OCI-LY3 (cell line): Measurements from ENCODE around the gene PRKD3.

ENCODE experiments used
- H2AFZ ChIP-seq: fragments of 200-600, 300-600 bp; shearing (Covaris generic); 2 replicates; pipeline ENCODE4 v1.6.0; 2014; ENCODE audit warnings: antibody characterized with exemption, low read depth, low read length
- H3K27ac ChIP-seq: fragments of 200-600, 300-600 bp; sonication (generic); 2 replicates; pipeline ENCODE4 v1.5.1; 2014; ENCODE audit warnings: mild to moderate bottlenecking, low read length, moderate library complexity, mixed read lengths
- H3K27me3 ChIP-seq: fragments of 200-600, 300-600 bp; sonication (generic); 2 replicates; pipeline ENCODE4 v1.6.1; 2014; ENCODE audit warnings: low read depth, low read length, mixed read lengths
- H3K36me3 ChIP-seq: fragments of 200-600, 300-600 bp; sonication (generic); replicated peaks from 2 replicates; pipeline ENCODE3; 2014; ENCODE audit warnings: low read depth, low read length, mixed read lengths
- H3K4me1 ChIP-seq: fragments of 300-600, 200-600 bp; sonication (generic); 2 replicates; pipeline ENCODE4 v1.6.1; 2014; ENCODE audit warnings: low read length, mixed read lengths
- H3K4me2 ChIP-seq: fragments of 200-600, 300-600 bp; sonication (generic); 2 replicates; pipeline ENCODE4 v1.6.1; 2014; ENCODE audit warnings: low read length, mixed read lengths
- H3K4me3 ChIP-seq: fragments of 300-600, 200-600 bp; sonication (generic); 2 replicates; pipeline ENCODE4 v1.5.1; 2014; ENCODE audit warnings: antibody characterized with exemption, mild to moderate bottlenecking, low read length, moderate library complexity
- H3K79me2 ChIP-seq: fragments of 300-600, 200-600 bp; shearing (Covaris generic); 2 replicates; pipeline ENCODE4 v1.6.1; 2014; ENCODE audit warnings: mild to moderate bottlenecking, low read length, mixed read lengths
- H3K9ac ChIP-seq: fragments of 300-600, 200-600 bp; shearing (Covaris generic); 2 replicates; pipeline ENCODE4 v1.6.0; 2014; ENCODE audit warnings: mild to moderate bottlenecking, low read length, moderate library complexity
- H3K9me3 ChIP-seq: fragments of 200-600, 300-600 bp; shearing (Covaris generic); 2 replicates; pipeline ENCODE4 v1.6.1; 2014; ENCODE audit warnings: low read length, mixed read lengths; ENCODE audit not compliant: insufficient read depth
- H4K20me1 ChIP-seq: fragments of 200-600, 300-600 bp; sonication (generic); 2 replicates; pipeline ENCODE4 v1.6.1; 2016; ENCODE audit warnings: low read length, mixed read lengths; ENCODE audit not compliant: insufficient read depth
- EZH2phosphoT487 ChIP-seq: fragments of 200-600 bp; shearing (Covaris generic); IDR thresholded peaks from 2 replicates; pipeline ENCODE4 v1.6.1; 2018; ENCODE audit warnings: antibody characterized with exemption, mixed run types, low read depth
- TF ChIP-seq, protein P1 (sequence below): fragments of 200-600, 300-600 bp; sonication (generic); IDR thresholded peaks from 2 replicates; pipeline ENCODE4 v1.5.1; 2014; ENCODE audit warnings: antibody characterized with exemption, low read length, low read depth

Gene PRKD3

DNA sequence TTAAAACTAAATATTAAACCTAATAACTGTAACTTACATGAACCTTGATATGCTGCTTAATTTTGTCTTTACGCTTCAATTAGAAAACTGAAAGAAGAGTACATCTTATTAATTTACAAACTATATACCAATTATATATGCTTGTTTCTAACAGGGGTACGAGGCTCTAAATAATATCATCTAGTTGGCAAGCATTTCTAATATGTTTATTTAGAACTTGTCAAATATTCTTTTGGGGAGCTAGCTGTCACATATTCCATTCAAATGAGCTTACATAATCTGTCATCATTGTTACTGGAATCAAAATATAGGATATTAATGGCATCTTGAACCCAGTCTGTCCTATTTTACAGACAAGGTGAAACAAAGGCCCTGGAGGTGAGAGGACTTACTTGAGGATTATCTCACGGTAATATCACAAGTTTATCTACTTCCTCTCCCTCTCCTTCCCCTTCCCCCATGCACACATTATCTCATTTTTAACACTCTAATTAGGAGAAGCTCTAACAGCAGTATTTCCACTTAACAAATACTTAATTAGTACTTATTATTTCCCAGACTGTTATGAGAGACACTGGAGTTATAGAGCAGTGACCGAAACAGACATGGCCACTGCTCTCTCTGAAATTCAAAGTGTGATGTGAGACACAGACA, 3.5 kb downstream of the PRKD3 start:
- Histone ChIP-seq H3K4me1 (peaks cover 75% of the 10 kb centered on the region), H3K4me3 (peak overlapping the region; percentile 18; the same call in 1 of the 2 replicates), H4K20me1 (peaks cover 50% of the 10 kb centered on the region), H3K9ac (no peak overlapping the region), H3K9me3 (no peaks in the 10 kb centered on the region), H3K27ac (no peak overlapping the region), H3K36me3 (peaks cover 8% of the 10 kb centered on the region), H3K27me3 (no peaks in the 10 kb centered on the region), H3K79me2 (peaks cover 73% of the 10 kb centered on the region), H2AFZ (no peak overlapping the region), H3K4me2 (peak overlapping the region; percentile 95)
- TF ChIP-seq, protein P1, sequence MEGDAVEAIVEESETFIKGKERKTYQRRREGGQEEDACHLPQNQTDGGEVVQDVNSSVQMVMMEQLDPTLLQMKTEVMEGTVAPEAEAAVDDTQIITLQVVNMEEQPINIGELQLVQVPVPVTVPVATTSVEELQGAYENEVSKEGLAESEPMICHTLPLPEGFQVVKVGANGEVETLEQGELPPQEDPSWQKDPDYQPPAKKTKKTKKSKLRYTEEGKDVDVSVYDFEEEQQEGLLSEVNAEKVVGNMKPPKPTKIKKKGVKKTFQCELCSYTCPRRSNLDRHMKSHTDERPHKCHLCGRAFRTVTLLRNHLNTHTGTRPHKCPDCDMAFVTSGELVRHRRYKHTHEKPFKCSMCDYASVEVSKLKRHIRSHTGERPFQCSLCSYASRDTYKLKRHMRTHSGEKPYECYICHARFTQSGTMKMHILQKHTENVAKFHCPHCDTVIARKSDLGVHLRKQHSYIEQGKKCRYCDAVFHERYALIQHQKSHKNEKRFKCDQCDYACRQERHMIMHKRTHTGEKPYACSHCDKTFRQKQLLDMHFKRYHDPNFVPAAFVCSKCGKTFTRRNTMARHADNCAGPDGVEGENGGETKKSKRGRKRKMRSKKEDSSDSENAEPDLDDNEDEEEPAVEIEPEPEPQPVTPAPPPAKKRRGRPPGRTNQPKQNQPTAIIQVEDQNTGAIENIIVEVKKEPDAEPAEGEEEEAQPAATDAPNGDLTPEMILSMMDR, result no peak
- TF ChIP-seq EZH2phosphoT487, result no peak

DNA sequence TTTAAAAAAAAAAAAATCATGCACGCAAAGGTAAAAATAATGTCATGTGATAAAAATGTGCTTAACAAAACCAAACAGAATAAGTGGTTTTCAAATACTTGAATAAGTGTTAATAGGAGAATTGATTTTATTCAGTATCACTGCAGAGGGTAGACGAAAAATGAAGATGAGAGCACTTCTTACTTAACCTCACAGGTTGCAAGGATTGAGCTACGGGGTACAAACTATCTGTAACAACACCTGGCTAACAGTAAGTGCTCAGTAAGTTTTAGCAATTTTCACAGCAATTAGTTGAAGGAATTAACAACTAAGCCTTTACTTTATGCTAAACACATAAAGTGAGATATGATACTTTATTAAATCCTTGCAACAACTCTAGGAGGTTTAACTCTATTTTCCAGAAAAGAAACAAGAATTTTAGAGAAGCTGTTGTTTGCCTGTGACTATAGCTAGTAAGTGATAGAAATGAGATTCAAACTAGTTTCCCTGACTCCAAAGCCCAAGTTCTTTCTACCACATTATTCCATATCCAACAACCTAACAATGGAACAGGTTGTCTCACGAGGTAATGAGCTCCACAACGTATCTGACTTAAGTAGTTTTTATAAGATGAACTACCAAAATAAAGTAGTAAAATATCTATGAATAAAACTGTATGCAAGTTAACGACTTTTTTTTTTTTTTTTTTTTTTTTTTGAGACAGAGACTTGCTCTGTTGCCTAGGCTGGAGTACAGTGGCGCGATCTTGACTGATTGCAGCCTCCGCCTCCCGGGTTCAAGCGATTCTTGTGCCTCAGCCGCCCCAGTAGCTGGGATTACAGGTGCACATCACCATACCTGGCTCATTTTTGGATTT, 4.7 kb downstream of the PRKD3 start:
- H3K4me2 ChIP-seq, result peak overlapping the region; percentile 63
- peaks cover 71% of the 10 kb centered on the region for H3K4me1 ChIP-seq
- no peaks in the 10 kb centered on the region for H3K9me3 ChIP-seq
- H3K27ac ChIP-seq, result no peak overlapping the region
- no peaks in the 10 kb centered on the region for H3K27me3 ChIP-seq
- H4K20me1 ChIP-seq, result peaks cover 50% of the 10 kb centered on the region
- peaks cover 85% of the 10 kb centered on the region for H3K79me2 ChIP-seq
- TF ChIP-seq EZH2phosphoT487, result no peak
- TF ChIP-seq, protein P1, result no peak
- H3K36me3 ChIP-seq, result peaks cover 14% of the 10 kb centered on the region
- H3K4me3 ChIP-seq, result peak overlapping the region; percentile 52
- no peak overlapping the region for H3K9ac ChIP-seq
- H2AFZ ChIP-seq, result no peak overlapping the region

DNA sequence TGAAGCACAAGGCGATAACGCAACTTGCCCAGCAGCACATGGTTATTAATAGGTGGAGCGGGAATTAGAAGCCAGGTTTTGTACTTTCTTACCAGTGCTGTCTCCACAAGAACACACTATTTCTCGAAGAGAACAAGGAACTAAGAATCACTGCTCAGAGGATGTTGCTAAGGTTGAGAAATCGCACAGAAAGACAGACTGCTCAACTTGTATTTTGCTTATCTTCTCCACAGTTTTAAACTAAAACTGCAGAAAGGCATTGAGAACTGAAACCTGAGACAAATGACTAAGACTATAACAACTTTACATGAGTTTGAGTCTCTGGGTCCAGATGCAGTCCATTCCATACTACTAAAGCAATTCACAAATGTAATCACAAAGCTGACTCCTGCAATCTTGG, 6.2 kb downstream of the PRKD3 start:
- H3K27ac ChIP-seq, result peak overlapping the region; percentile 85
- no peak for TF ChIP-seq EZH2phosphoT487
- TF ChIP-seq, protein P1, result no peak
- H3K4me2 ChIP-seq, result peak overlapping the region; percentile 63
- peak overlapping the region; percentile 52 for H3K4me3 ChIP-seq
- peaks cover 70% of the 10 kb centered on the region for H3K4me1 ChIP-seq
- H3K27me3 ChIP-seq, result no peaks in the 10 kb centered on the region
- peaks cover 92% of the 10 kb centered on the region for H3K79me2 ChIP-seq
- no peak overlapping the region for H2AFZ ChIP-seq
- peak overlapping the region; percentile 36 for H3K9ac ChIP-seq
- no peaks in the 10 kb centered on the region for H3K9me3 ChIP-seq
- peaks cover 53% of the 10 kb centered on the region for H4K20me1 ChIP-seq
- H3K36me3 ChIP-seq, result peaks cover 14% of the 10 kb centered on the region

DNA sequence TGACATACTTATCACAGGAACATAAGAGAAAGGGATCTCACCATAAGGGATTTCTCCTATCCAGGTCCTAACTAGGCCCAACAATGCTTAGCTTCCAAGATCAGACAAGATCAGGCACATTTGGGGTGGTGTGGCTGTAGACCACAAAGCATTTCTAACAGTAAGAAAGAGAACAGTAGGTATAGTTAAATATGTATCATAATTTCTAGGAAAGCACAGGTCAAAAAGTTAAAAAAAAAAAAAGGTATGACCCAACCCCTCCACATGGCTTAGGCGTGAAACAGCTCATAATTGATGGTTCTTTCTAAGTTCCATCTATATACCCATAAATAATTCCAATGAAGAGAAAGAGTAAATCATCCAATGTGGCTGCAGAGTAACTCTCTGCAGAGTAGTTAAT, 6.9 kb downstream of the PRKD3 start:
- Histone ChIP-seq H3K4me2 (peak overlapping the region; percentile 63), H3K9ac (peak overlapping the region; percentile 36; the same call in 1 of the 2 replicates), H4K20me1 (peaks cover 53% of the 10 kb centered on the region), H3K27me3 (no peaks in the 10 kb centered on the region), H3K27ac (peak overlapping the region; percentile 85), H3K36me3 (peaks cover 14% of the 10 kb centered on the region), H3K9me3 (no peaks in the 10 kb centered on the region), H3K79me2 (peaks cover 92% of the 10 kb centered on the region), H2AFZ (no peak overlapping the region), H3K4me1 (peaks cover 64% of the 10 kb centered on the region), H3K4me3 (peak overlapping the region; percentile 52)
- TF ChIP-seq, protein P1, result no peak
- no peak for TF ChIP-seq EZH2phosphoT487
